HepG2 (cell line): Measurements from ENCODE around the gene LRP1B. TPM values are rescaled to one million over a fixed set of nuclear protein-coding genes. Genes with fewer than 3 reads are reported as not detected.

Source experiments
- ATAC-seq: fragments of 200-7000 bp; cut with Tn5 transposase; 3 replicates; pipeline ENCODE4 v1.9.1; 2020; ENCODE audit warnings: mild to moderate bottlenecking, moderate library complexity
- BruUV-seq: library from RNA; stranded (reverse); fragments of 400-500 nt; replicated peaks from 2 replicates; lab custom pipeline; 2021; lab: Mats Ljungman, UMichigan
- CTCF ChIA-PET: fragments of 300-600 bp; formaldehyde crosslinking; extraction: SDS; loops from one replicate; lab custom pipeline; 2021; ENCODE audit warnings: low total read pairs, inconsistent platforms, low intra/inter-chr PET ratio; lab: Yijun Ruan, JAX
- POLR2A ChIA-PET: fragments of 350-600 bp; sonication (Branson Sonifier 250); formaldehyde crosslinking; loops from one replicate; lab custom pipeline; 2020; ENCODE audit warnings: antibody characterized with exemption, inconsistent platforms; lab: Yijun Ruan, JAX
- DNase-seq: peaks from one replicate; pipeline ENCODE4 v3.0.0-alpha.2; 2015; ENCODE audit warnings: low spot score
- FAIRE-seq: peaks from 3 replicates; lab custom pipeline; 2011; peaks lifted over from hg19 to GRCh38; lab: Jason Lieb, UNC
- H2AFZ ChIP-seq: one replicate; pipeline ENCODE4 v1.6.1; 2011; ENCODE audit warnings: low read length, inconsistent platforms
- H3K27ac ChIP-seq: fragments of 300-600 bp; 3 replicates; pipeline ENCODE4 v1.8.0; 2011; ENCODE audit warnings: mixed run types, mild to moderate bottlenecking, mixed read lengths, low read length, inconsistent platforms; ENCODE audit not compliant: insufficient read depth; ENCODE audit errors: extremely low read length
- H3K27me3 ChIP-seq, 2 experiments: fragments of 200-600 bp in 1 of 2; 2 replicates in 1 of 2; 3 replicates in 1 of 2; pipeline versions ENCODE4 v1.6.0 to v1.8.0; 2011; ENCODE audit warnings: low read length in 2 of 2, mild to moderate bottlenecking in 2 of 2, moderate library complexity in 2 of 2, inconsistent platforms in 1 of 2; ENCODE audit not compliant: insufficient read depth in 2 of 2, control insufficient read depth in 1 of 2
- H3K36me3 ChIP-seq, 2 experiments: fragments of 200-600 bp in 1 of 2; replicated peaks in 1 of 2; 2 replicates in 1 of 2; 3 replicates in 1 of 2; pipeline versions ENCODE4 v1.5.1 to v1.8.0; 2011; ENCODE audit warnings: low read length in 2 of 2, inconsistent platforms in 1 of 2; ENCODE audit not compliant: insufficient read depth in 2 of 2, control insufficient read depth in 1 of 2
- H3K4me1 ChIP-seq: 2 replicates; pipeline ENCODE4 v1.5.1; 2012; ENCODE audit warnings: low read length, inconsistent platforms; ENCODE audit not compliant: insufficient read depth
- H3K4me2 ChIP-seq: 2 replicates; pipeline ENCODE4 v1.6.0; 2011; ENCODE audit warnings: low read depth, low read length, inconsistent platforms
- H3K4me3 ChIP-seq, 3 experiments: fragments of 200-600 bp in 1 of 3; sonication (generic), shearing (Covaris generic) in 1 of 3; replicated peaks in 1 of 3; 2 replicates each; pipeline ENCODE4 v1.5.1; 2011 to 2016; ENCODE audit warnings: low read length in 3 of 3, inconsistent platforms in 2 of 3, low read depth in 2 of 3, mild to moderate bottlenecking in 2 of 3, control low read depth in 1 of 3, mixed read lengths in 1 of 3; ENCODE audit not compliant: insufficient read depth in 1 of 3
- H3K79me2 ChIP-seq: one replicate; pipeline ENCODE4 v1.6.1; 2011; ENCODE audit warnings: low read length, inconsistent platforms; ENCODE audit not compliant: insufficient read depth
- H3K9ac ChIP-seq: 2 replicates; pipeline ENCODE4 v1.6.0; 2011; ENCODE audit warnings: mild to moderate bottlenecking, low read depth, low read length, inconsistent platforms; ENCODE audit not compliant: insufficient read depth
- H3K9me3 ChIP-seq: 2 replicates; pipeline ENCODE4 v1.5.1; 2012; ENCODE audit warnings: mild to moderate bottlenecking, low read length
- H4K20me1 ChIP-seq: 2 replicates; pipeline ENCODE4 v1.6.0; 2011; ENCODE audit warnings: inconsistent platforms, mild to moderate bottlenecking, low read length, moderate library complexity; ENCODE audit not compliant: insufficient read depth
- WGBS: methylation state at CpG from one replicate; pipeline ENCODE4 v1.1.6; 2017; ENCODE audit warnings: low lambda C conversion rate; 5-methylcytosine and 5-hydroxymethylcytosine counted together
- in situ Hi-C: cut with HindIII; loops from 2 replicates; pipeline ENCODE4 v1.10.0; 2017; ENCODE audit warnings: low pct_unique_long_range_greater_than_20kb; ENCODE audit not compliant: extremely low pct_ligation_motif_present
- intact Hi-C: fragments of 100-400 bp; cut with micrococcal nuclease; formaldehyde crosslinking; loops from one replicate; pipeline ENCODE4 v1.10.0; 2022; ENCODE audit not compliant: unreplicated experiment
- polyA plus RNA-seq, 8 experiments: library from polyadenylated mRNA; depleted of rRNA in 3 of 8; stranded (reverse) in 7 of 8; unstranded in 1 of 8; fragments of >200 nt; fragmentation: Illumina TruSeq in 4 of 8; extraction: Trizol in 4 of 8; gene quantifications; 2 replicates each; pipeline versions ENCODE4 v1.2.1 to v1.2.3, GENCODE V29; 2011 to 2016; ENCODE audit warnings: low read depth in 4 of 8, missing spikeins in 1 of 8, mixed read lengths in 1 of 8; ENCODE audit not compliant: insufficient read depth in 1 of 8
- total RNA-seq, 5 experiments: library from RNA; depleted of rRNA; stranded (reverse); fragments of >200 nt; fragmentation: Illumina TruSeq; extraction: Trizol; gene quantifications; 2 replicates each; pipeline ENCODE4 v1.2.3, GENCODE V29; 2016; ENCODE audit warnings: low read depth in 1 of 5
- TF ChIP-seq, protein P1 (sequence below): sonication (generic); formaldehyde crosslinking; IDR thresholded peaks from 2 replicates; pipeline ENCODE4 v1.5.0; 2020; ENCODE audit warnings: mild to moderate bottlenecking, missing genetic modification reagents, borderline replicate concordance

Gene LRP1B
- total and polyA plus RNA-seq, 2 of the 13 experiments (the other 11 are each of a cell fraction or from before 2014, with no cell fraction given) = 0.04 TPM; not detected in 1

DNA sequence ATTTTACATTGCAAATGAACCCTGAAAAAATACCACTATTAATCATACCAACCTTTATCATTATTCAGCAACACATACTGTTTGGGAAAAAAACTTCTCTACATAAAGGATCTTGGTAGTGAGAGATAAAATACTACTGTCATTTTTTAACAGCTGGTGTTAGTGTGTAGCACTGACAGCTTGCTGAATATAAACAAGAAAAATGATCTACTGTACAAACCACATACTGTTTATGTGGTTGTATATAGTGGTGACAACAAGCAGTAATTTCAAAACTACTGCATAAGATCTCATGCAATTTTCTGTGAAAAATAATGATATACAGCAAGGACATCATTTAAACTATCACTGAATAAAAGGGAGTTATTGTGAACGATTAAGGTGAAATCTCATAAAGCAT, 601.2 kb downstream of the LRP1B start:
- TF ChIP-seq, protein P1, sequence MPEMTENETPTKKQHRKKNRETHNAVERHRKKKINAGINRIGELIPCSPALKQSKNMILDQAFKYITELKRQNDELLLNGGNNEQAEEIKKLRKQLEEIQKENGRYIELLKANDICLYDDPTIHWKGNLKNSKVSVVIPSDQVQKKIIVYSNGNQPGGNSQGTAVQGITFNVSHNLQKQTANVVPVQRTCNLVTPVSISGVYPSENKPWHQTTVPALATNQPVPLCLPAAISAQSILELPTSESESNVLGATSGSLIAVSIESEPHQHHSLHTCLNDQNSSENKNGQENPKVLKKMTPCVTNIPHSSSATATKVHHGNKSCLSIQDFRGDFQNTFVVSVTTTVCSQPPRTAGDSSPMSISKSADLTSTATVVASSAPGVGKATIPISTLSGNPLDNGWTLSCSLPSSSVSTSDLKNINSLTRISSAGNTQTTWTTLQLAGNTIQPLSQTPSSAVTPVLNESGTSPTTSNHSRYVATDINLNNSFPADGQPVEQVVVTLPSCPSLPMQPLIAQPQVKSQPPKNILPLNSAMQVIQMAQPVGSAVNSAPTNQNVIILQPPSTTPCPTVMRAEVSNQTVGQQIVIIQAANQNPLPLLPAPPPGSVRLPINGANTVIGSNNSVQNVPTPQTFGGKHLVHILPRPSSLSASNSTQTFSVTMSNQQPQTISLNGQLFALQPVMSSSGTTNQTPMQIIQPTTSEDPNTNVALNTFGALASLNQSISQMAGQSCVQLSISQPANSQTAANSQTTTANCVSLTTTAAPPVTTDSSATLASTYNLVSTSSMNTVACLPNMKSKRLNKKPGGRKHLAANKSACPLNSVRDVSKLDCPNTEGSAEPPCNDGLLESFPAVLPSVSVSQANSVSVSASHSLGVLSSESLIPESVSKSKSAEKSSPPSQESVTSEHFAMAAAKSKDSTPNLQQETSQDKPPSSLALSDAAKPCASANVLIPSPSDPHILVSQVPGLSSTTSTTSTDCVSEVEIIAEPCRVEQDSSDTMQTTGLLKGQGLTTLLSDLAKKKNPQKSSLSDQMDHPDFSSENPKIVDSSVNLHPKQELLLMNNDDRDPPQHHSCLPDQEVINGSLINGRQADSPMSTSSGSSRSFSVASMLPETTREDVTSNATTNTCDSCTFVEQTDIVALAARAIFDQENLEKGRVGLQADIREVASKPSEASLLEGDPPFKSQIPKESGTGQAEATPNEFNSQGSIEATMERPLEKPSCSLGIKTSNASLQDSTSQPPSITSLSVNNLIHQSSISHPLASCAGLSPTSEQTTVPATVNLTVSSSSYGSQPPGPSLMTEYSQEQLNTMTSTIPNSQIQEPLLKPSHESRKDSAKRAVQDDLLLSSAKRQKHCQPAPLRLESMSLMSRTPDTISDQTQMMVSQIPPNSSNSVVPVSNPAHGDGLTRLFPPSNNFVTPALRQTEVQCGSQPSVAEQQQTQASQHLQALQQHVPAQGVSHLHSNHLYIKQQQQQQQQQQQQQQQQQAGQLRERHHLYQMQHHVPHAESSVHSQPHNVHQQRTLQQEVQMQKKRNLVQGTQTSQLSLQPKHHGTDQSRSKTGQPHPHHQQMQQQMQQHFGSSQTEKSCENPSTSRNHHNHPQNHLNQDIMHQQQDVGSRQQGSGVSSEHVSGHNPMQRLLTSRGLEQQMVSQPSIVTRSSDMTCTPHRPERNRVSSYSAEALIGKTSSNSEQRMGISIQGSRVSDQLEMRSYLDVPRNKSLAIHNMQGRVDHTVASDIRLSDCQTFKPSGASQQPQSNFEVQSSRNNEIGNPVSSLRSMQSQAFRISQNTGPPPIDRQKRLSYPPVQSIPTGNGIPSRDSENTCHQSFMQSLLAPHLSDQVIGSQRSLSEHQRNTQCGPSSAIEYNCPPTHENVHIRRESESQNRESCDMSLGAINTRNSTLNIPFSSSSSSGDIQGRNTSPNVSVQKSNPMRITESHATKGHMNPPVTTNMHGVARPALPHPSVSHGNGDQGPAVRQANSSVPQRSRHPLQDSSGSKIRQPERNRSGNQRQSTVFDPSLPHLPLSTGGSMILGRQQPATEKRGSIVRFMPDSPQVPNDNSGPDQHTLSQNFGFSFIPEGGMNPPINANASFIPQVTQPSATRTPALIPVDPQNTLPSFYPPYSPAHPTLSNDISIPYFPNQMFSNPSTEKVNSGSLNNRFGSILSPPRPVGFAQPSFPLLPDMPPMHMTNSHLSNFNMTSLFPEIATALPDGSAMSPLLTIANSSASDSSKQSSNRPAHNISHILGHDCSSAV = no peak
- intact Hi-C loops = no loop called here
- Histone ChIP-seq H3K27me3 (no peaks in the 10 kb centered on the region), H4K20me1 (no peaks in the 10 kb centered on the region), H2AFZ (no peak overlapping the region), H3K36me3 (no peaks in the 10 kb centered on the region), H3K79me2 (no peaks in the 10 kb centered on the region), H3K9me3 (no peaks in the 10 kb centered on the region), H3K4me1 (no peaks in the 10 kb centered on the region), H3K27ac (no peak overlapping the region), H3K4me3 (no peak overlapping the region), H3K9ac (no peak overlapping the region), H3K4me2 (no peak overlapping the region)
- no TSS peak for BruUV-seq
- in situ Hi-C loops = no loop called here
- ATAC-seq (no peak), FAIRE-seq (no peak), DNase-seq (no peak)
- ChIA-PET CTCF (no interaction called here), POLR2A (no interaction called here)
- 0% methylated on average over 1 of the region's 1 CpG for WGBS
